Thyroid gland (tissue), 4 donors: ENCODE measurements around the gene EPN3. TPM values are rescaled to one million over a fixed set of nuclear protein-coding genes. Genes with fewer than 3 reads are reported as not detected.
A peak's percentile ranks its signal among the peaks of the same experiment; 100 is the strongest.

Experiments
- DNase-seq, 2 donors: peaks; one replicate each; pipeline ENCODE4 v3.0.0-alpha.2; 2019
- H3K27ac ChIP-seq, 3 donors: fragments of 200-600 bp; sonication (generic); 1 replicate in 2 of 3; 2 replicates in 1 of 3; pipeline ENCODE4 v1.5.1; 2016 to 2019; ENCODE audit warnings: mild to moderate bottlenecking in 1 of 3, moderate library complexity in 1 of 3
- H3K27me3 ChIP-seq: fragments of 200-600 bp; sonication (generic); one replicate; pipeline ENCODE4 v1.5.1; 2019
- H3K36me3 ChIP-seq, 2 donors: fragments of 200-600 bp; sonication (generic); one replicate each; pipeline ENCODE4 v1.5.1; 2016 to 2019
- H3K4me1 ChIP-seq, 2 donors: fragments of 200-600 bp; sonication (generic); one replicate each; pipeline ENCODE4 v1.5.1; 2017 to 2019
- H3K4me3 ChIP-seq, 3 donors: fragments of 200-600 bp; sonication (generic); replicated peaks in 1 of 3; 1 replicate in 2 of 3; 2 replicates in 1 of 3; pipeline ENCODE4 v1.5.1; 2016; ENCODE audit warnings: mild to moderate bottlenecking in 1 of 3
- H3K9me3 ChIP-seq: fragments of 200-600 bp; sonication (generic); one replicate; pipeline ENCODE4 v1.5.1; 2017
- CTCF ChIP-seq, 6 experiments: fragments of 200-600 bp in 3 of 6; fragments of 450-650 bp in 3 of 6; sonication (generic) in 3 of 6; IDR thresholded peaks; one replicate each; pipeline ENCODE4 v1.5.1; 2016 to 2019; ENCODE audit warnings: antibody characterized with exemption in 6 of 6, mild to moderate bottlenecking in 2 of 6, inconsistent platforms in 1 of 6, moderate library complexity in 1 of 6
- POLR2A ChIP-seq, 2 donors: fragments of 450-650 bp; IDR thresholded peaks; one replicate each; pipeline ENCODE4 v1.6.1; 2017; ENCODE audit warnings: antibody characterized with exemption in 2 of 2, mild to moderate bottlenecking in 2 of 2, moderate library complexity in 1 of 2
- WGBS, 2 donors: methylation state at CpG; one replicate each; pipeline ENCODE4 v1.1.5; 2017; 5-methylcytosine and 5-hydroxymethylcytosine counted together
- intact Hi-C: fragments of 100-400 bp; cut with DNase I; formaldehyde crosslinking; loops from one replicate; pipeline ENCODE4 v1.15.1; 2023
- total RNA-seq, 4 donors: library from RNA; depleted of rRNA; stranded (reverse); fragments of >200 nt; gene quantifications; one replicate each; pipeline ENCODE4 v1.2.3, GENCODE V29; 2016

Gene EPN3
- total RNA-seq, 4 donors from 2014 or later = 0.63 to 31.6 (median 3.5) TPM; not detected in 1

GRCh38 chr17:50544516-50544915, 12.0 kb downstream of the EPN3 start:
- Histone ChIP-seq H3K4me3 (no peak overlapping the region), H3K27ac (no peak overlapping the region), H3K36me3 (no peaks in the 10 kb centered on the region), H3K9me3 (no peaks in the 10 kb centered on the region), H3K27me3 (no peaks in the 10 kb centered on the region), H3K4me1 (peaks cover 23 to 30% of the 10 kb centered on the region in 2 donors)
- no peak for TF ChIP-seq CTCF (IDR thresholded peaks at IDR 0.05)
- no peak for TF ChIP-seq POLR2A (IDR thresholded peaks at IDR 0.05)
- intact Hi-C loops = loop anchor here (5.0 kb wide), 1 partner anchor 57 kb away; no protein-coding TSS in a partner anchor
- no peak for DNase-seq
- 65 to 70% methylated on average over 7 of the region's 7 CpGs for WGBS, 2 donors

- TF ChIP-seq POLR2A (IDR thresholded peaks at IDR 0.05) (no peak), CTCF (IDR thresholded peaks at IDR 0.05) (no peak)
- H3K27me3 ChIP-seq = no peaks in the 10 kb centered on the region
- no peaks in the 10 kb centered on the region for H3K36me3 ChIP-seq
- no peak overlapping the region for H3K4me3 ChIP-seq
- 62% methylated on average over 8 of the region's 8 CpGs for WGBS, 2 donors
- intact Hi-C loops = loop anchor here (5.0 kb wide), 2 partner anchors 162 to 297 kb away; partner anchors contain the start of gene ANKRD40
- no peaks in the 10 kb centered on the region for H3K9me3 ChIP-seq
- no peak for DNase-seq
- no peak overlapping the region for H3K27ac ChIP-seq
- H3K4me1 ChIP-seq = peaks cover 23 to 30% of the 10 kb centered on the region in 2 donors
These were observed 12.8 kb downstream of the EPN3 start for GRCh38 chr17:50545311-50545710.

- Histone ChIP-seq H3K9me3 (no peaks in the 10 kb centered on the region), H3K27ac (no peak overlapping the region), H3K27me3 (no peaks in the 10 kb centered on the region), H3K36me3 (no peaks in the 10 kb centered on the region), H3K4me1 (peaks cover 17 to 27% of the 10 kb centered on the region in 2 donors), H3K4me3 (no peak overlapping the region)
- intact Hi-C loops = loop anchor here (5.0 kb wide), 2 partner anchors 161 to 296 kb away; partner anchors contain the start of gene ANKRD40
- TF ChIP-seq POLR2A (IDR thresholded peaks at IDR 0.05) = no peak
- TF ChIP-seq CTCF (IDR thresholded peaks at IDR 0.05) = no peak
- WGBS, 2 donors = 50 to 59% methylated on average over 3 to 4 of the region's 4 CpGs
- no peak for DNase-seq
These were observed 14.1 kb downstream of the EPN3 start for GRCh38 chr17:50546701-50547034.

GRCh38 chr17:50547035-50547735, 14.7 kb downstream of the EPN3 start, which contains the start of gene SPATA20:
SPATA20 (plus strand) TSS chr17:50547174; CDS start chr17:50547209, 35 bp downstream.
- peak within 1 kb of the TSS; percentile 76 to 90 (median 82) for H3K27ac ChIP-seq
- peak within 1 kb of the TSS in 2 of 3 donors; percentile 38 to 56 for H3K4me3 ChIP-seq
- no peaks in the 10 kb centered on the region for H3K27me3 ChIP-seq
- intact Hi-C loops = loop anchor here (5.0 kb wide), 2 partner anchors 160 to 295 kb away; partner anchors contain the start of gene ANKRD40
- peak; percentile 96 to 97 for DNase-seq
- H3K36me3 ChIP-seq = no peaks in the 10 kb centered on the region
- peaks cover 16 to 26% of the 10 kb centered on the region in 2 donors for H3K4me1 ChIP-seq
- TF ChIP-seq CTCF (IDR thresholded peaks at IDR 0.05) (peak; percentile 98 to 100 (median 99)), POLR2A (IDR thresholded peaks at IDR 0.05) (peak; percentile 66 to 91)
- no peaks in the 10 kb centered on the region for H3K9me3 ChIP-seq
- 6% methylated on average over 13 to 15 of the region's 42 CpGs for WGBS, 2 donors

- Histone ChIP-seq H3K9me3 (no peaks in the 10 kb centered on the region), H3K27me3 (no peaks in the 10 kb centered on the region), H3K27ac (peak overlapping the region; percentile 76 to 90 (median 82)), H3K4me3 (peak overlapping the region in 1 of 3 donors; percentile 56), H3K4me1 (peaks cover 11 to 20% of the 10 kb centered on the region in 2 donors), H3K36me3 (no peaks in the 10 kb centered on the region)
- 72 to 76% methylated on average over 4 to 5 of the region's 5 CpGs for WGBS, 2 donors
- TF ChIP-seq POLR2A (IDR thresholded peaks at IDR 0.05) (no peak), CTCF (IDR thresholded peaks at IDR 0.05) (no peak)
- intact Hi-C loops = loop anchor here (5.0 kb wide), 2 partner anchors 160 to 295 kb away; partner anchors contain the start of gene ANKRD40
- peak in 1 of 2 donors; percentile 33 for DNase-seq
These were observed 15.2 kb downstream of the EPN3 start for GRCh38 chr17:50547736-50548083.
